HAP-1 (cell line): ENCODE measurements around the gene OR2A1.
"Not testable (repeated sequence)": the region's sequence is repeated elsewhere in the genome, so short reads cannot be mapped to it uniquely, and the experiment has no call there.

ENCODE experiments used
- DNase-seq, 2 experiments: peaks; one replicate each; pipeline ENCODE4 v3.0.0-alpha.2; 2016 to 2020; ENCODE audit warnings: low spot score in 2 of 2
- H3K27me3 ChIP-seq: fragments of 250-450 bp; sonication (Bioruptor Pico); 2 replicates; pipeline ENCODE4 v1.5.1; 2020; ENCODE audit warnings: low read depth, mild to moderate bottlenecking, moderate library complexity
- H3K36me3 ChIP-seq: fragments of 250-450 bp; sonication (Bioruptor Pico); replicated peaks from 2 replicates; pipeline ENCODE4 v1.5.1; 2020; ENCODE audit warnings: mild to moderate bottlenecking
- H3K4me1 ChIP-seq: fragments of 250-450 bp; sonication (Bioruptor Pico); 2 replicates; pipeline ENCODE4 v1.5.1; 2020; ENCODE audit warnings: mild to moderate bottlenecking
- H3K4me3 ChIP-seq: fragments of 250-450 bp; sonication (Bioruptor Pico); 2 replicates; pipeline ENCODE4 v1.5.1; 2020; ENCODE audit warnings: mild to moderate bottlenecking, moderate library complexity
- H3K9me3 ChIP-seq: fragments of 250-450 bp; sonication (Bioruptor Pico); 2 replicates; pipeline ENCODE4 v1.5.1; 2020; ENCODE audit warnings: mild to moderate bottlenecking, moderate library complexity
- in situ Hi-C: fragments of 300-500 bp; cut with MboI; formaldehyde crosslinking; loops from 3 replicates; pipeline ENCODE4 v1.14.3; 2020; ENCODE audit warnings: low sequenced_read_pairs, inconsistent platforms, mixed read lengths

Gene OR2A1

DNA sequence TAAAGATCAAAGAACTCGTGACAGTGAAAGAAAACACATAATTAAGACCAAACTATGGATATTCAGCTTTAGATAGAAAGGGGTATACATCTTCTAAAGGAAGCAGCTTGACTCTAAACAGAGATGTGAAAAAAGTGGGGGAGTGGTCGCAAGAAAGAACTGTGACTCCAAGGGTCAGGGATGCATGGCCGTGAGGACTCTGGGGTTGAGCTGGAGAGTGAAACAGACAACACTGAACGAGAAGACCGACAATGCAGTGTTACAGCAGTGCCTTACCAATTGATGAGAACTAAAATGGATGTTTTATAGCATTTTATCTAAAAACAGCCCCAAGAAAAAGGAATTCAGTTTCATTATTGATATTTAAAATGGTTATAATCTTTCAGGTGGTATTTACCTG is 8.6 kb upstream of the OR2A1 start:
- H3K36me3 ChIP-seq, DNase-seq, H3K4me3 ChIP-seq, H3K9me3 ChIP-seq, in situ Hi-C loops, H3K27me3 ChIP-seq, H3K4me1 ChIP-seq: not testable (repeated sequence)

DNA sequence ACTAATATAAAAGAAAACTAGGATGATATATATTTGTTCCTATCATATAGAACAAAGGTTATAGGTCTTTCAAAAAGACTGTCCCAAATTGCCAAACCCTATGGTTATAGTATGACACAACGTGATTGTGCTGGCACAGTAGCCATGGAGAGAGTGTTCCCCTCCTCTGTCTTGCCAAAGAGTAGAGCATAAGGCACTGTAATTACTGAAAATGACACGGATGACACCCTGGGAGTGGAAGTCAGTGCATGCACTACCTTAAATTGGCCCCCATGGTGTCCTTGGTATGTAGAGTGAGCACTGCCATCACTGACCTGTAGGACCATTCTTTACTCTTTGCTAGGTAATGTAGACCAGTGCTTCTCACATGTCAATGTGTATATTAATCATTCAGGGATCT is 7.1 kb upstream of the OR2A1 start:
- H3K9me3 ChIP-seq, H3K36me3 ChIP-seq, in situ Hi-C loops, H3K4me1 ChIP-seq, DNase-seq, H3K27me3 ChIP-seq, H3K4me3 ChIP-seq: not testable (repeated sequence)

DNA sequence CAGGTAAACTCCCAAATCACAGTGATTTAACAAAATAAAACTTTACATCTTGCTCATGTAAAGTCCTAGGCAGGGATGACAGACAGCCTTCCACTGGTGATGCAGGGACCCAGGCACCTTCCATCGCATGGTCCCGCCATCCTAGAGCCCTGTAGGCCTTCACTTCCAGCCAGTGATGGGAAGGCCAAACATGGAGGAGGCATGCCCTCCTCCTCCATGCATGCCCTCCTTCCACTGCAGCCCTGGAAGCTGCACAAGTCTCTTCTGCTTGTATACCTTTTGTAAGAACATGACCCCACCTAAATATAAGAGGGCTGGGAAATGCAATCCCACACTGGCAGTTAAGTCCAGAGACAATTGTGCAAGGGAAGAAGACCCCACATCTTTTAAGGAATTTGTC is 2.5 kb upstream of the OR2A1 start:
- in situ Hi-C loops, H3K4me1 ChIP-seq, H3K27me3 ChIP-seq, H3K4me3 ChIP-seq, H3K9me3 ChIP-seq, DNase-seq, H3K36me3 ChIP-seq: not testable (repeated sequence)

DNA sequence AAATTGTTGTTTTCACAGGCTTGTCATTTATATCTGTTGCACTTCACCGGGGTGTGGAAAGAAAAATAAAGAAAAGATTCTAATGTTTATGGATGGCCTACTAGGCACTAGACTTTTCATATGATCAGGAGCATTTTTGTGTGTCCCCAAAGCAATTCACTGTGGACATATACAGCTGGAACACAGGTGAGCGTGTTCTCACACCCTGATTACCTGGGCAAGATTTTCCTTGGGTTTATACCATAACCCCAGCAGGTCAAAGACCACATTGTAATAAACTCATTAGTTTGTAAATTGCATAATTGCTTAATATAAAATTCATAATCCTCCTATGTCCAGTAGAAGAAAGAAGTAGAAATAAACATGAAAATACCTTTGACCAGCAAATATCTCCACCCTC is 1.0 kb upstream of the OR2A1 start:
- H3K36me3 ChIP-seq, H3K4me1 ChIP-seq, DNase-seq, H3K9me3 ChIP-seq, in situ Hi-C loops, H3K4me3 ChIP-seq, H3K27me3 ChIP-seq: not testable (repeated sequence)

DNA sequence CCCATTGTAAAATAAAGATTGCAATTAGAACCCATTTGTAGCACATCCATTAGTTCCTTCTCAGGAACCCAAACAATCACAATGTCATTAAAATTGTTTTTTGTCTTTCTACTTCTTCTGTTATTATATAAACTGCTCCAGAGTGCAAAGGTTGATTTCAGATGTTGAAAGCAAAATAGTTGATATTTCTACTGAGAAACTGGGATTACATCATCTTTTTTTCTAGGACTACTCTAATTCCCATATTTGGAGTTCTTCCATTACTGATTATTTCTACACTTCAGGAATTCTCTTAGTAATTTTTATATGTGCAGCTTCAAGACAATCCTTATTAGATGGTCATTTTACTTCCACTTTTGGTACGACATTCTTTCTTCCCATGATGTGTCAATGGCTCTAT is 5.3 kb downstream of the OR2A1 start:
- DNase-seq, H3K4me3 ChIP-seq, H3K4me1 ChIP-seq, H3K27me3 ChIP-seq, in situ Hi-C loops, H3K9me3 ChIP-seq, H3K36me3 ChIP-seq: not testable (repeated sequence)

DNA sequence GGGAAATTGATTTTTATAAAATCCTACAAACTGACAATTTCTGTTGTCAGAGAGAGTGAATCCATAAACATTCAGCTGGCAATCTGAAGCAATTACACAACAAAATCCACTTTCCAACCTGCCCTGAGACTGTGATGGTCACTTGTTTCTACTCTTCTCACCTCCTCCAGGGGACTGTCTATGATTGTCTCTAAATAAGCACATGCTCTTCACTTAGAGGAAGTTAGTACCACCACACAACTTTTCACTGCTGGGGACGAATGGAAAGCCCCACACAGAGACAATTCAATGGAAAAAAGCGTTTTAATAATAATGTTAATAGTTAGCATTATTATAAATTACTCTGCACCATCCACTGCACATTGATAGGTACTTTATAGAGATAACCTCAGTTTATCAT is 7.3 kb downstream of the OR2A1 start:
- H3K4me3 ChIP-seq, H3K27me3 ChIP-seq, in situ Hi-C loops, H3K4me1 ChIP-seq, H3K9me3 ChIP-seq, DNase-seq, H3K36me3 ChIP-seq: not testable (repeated sequence)

DNA sequence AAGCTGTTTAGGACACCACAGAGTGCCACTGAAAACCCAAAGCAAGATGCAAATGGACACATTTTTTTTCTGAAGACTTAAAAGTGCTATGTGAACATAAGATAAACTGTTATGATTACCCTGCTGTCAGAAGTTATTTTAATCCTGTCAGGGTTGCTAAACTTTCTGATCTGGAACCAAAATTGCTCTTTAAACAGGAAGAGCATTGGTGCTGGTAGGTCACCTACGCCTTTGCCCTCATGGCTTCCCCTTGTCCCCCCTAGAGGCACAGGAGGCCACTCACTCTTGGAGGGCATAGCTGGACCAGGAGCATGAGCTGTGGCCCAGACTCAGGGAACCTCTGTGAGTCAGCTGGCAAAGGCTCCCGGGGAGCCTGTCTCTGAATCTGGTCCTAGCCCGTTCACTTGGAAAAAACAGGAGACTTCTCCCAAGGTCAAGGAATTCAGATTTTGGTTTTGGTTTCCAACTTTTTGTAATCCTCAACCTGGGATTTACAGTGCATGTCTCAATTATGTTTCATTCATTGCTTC is 9.5 kb downstream of the OR2A1 start:
- H3K4me1 ChIP-seq, H3K4me3 ChIP-seq, H3K27me3 ChIP-seq, in situ Hi-C loops, H3K9me3 ChIP-seq, H3K36me3 ChIP-seq, DNase-seq: not testable (repeated sequence)

DNA sequence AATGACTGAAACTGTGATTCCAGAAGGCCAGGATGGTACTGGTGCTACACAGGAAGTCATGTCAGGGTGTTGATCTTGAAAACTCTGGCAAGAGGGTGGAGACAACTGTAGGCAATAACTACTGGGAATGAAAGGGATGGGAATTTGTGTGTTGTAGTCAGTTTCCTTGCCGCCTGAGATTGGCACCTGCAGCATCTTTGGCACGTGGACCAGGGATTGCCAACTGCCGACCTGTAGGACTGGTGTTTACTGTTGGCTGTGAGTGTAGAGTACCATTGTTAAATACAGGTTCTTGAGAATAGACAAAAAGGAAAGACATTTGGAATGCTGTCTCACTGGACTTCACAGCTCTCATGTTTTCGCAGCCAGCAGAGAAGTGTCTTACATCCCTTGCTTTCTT is 11.1 kb downstream of the OR2A1 start:
- H3K36me3 ChIP-seq, H3K4me3 ChIP-seq, H3K9me3 ChIP-seq, DNase-seq, in situ Hi-C loops, H3K4me1 ChIP-seq, H3K27me3 ChIP-seq: not testable (repeated sequence)

DNA sequence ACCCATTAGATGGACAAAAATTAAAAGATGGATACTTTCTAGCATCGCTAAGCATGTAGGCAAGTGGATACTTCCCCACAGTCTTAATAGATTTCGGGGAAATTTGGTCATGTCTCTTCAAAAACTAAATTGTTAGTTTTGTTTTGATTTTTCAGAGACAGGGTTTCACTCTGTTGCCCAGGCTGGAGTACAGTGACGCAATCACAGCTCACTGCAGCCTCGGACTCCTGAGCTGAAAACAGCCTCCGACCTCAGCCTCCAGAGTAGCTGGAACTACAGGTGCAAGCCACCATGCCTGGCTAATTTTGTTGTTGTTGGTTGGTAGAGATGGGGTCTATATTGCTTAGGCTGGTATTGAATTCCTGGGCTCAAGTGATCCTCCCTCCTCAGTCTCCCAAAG is 13.6 kb downstream of the OR2A1 start:
- H3K4me1 ChIP-seq, H3K4me3 ChIP-seq, in situ Hi-C loops, H3K27me3 ChIP-seq, DNase-seq, H3K36me3 ChIP-seq, H3K9me3 ChIP-seq: not testable (repeated sequence)

DNA sequence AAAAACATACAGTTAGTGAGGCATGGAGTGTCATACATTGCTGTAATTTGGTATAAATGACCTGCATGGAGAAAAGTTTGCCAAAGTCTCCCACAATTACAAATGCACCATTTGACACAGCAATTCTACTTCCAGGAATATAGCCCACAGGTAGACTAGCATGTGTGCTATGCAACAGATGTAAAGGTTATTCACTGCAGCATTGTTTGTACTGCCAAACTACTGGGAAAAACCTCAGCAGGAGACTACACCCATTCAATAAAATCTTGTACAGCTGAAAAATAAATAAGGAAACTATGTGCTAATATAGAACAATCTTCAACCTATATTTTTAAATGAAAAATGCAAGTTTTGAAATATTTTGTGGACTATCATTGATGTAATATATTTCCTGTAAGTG is 17.8 kb downstream of the OR2A1 start:
- in situ Hi-C loops = not testable (repeated sequence)

DNA sequence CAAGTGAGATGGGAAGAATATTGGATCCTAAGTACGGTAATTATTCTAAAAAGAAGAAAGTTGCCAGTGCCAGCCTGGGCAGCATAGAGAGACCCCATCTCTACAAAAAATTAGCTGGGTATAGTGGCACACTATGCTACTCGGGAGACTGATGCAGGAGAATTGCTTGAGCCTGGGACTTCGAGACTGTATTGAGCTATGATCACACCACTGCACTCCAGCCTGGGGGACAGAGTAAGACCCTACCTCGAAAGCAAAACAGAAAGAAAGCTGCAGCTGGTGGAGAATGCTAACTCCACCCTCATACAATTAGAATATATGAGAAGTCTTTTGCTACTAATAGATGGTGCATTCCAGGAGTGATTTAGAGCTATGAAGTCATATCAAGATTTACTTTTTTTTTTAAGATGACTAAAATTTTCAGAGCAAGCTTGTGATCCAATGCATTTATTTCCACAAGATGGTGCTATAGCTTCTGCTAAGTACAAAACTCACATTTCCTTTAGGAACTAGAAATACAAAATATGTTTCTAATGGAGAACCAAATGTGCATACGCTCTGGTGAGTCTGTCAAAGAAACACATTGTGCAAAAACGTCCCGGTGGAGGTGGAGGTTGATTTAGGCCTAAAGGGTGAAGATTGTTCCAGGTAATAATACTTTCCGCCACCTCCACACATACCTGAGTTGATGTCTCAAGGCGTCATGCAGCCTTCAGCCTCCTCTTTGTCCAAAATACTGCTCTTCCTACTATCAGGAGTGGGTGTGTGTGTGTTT is 19.2 kb downstream of the OR2A1 start:
- H3K36me3 ChIP-seq, DNase-seq, H3K27me3 ChIP-seq, H3K4me1 ChIP-seq, in situ Hi-C loops, H3K4me3 ChIP-seq, H3K9me3 ChIP-seq: not testable (repeated sequence)

More for the DNA sequence above, 17.8 kb downstream of the OR2A1 start:
- H3K4me3 ChIP-seq, H3K27me3 ChIP-seq, H3K4me1 ChIP-seq, DNase-seq, H3K36me3 ChIP-seq, H3K9me3 ChIP-seq: not testable (repeated sequence)

DNA sequence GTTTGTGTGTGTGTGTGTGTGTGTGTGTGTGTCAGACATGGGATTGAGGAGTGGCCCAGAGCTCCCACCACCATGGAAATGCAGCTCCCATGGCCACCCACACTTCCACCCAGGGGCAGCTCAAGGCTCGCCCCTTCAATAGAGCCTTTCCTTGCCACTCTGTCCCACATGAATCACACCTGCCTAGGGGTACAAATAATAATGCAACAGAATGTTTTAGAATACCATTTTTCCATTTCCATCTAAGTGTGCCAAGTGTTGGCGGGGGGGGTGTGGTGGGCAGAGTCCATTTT is 19.7 kb downstream of the OR2A1 start:
- H3K27me3 ChIP-seq, H3K9me3 ChIP-seq, H3K4me1 ChIP-seq, in situ Hi-C loops, H3K4me3 ChIP-seq, H3K36me3 ChIP-seq, DNase-seq: not testable (repeated sequence)

DNA sequence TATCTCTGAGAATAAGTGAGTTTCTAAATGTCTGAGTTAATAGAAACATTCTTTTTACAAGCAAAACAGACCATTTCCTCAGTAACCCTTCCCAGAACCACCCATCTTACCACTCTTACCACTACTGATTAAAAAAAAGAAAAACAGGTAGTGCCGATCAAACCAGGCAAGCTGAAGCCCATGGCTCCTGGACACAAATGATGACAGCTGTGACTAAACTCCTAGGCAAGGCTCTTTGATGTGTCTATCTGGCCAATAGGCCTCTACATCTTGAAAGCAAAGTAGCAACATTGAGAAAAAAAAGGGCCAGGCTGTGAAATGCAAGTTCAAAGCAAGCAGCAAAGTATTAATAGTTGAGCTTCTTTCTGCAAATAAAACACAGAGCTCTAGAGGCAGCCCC is 36.4 kb downstream of the OR2A1 start:
- H3K36me3 ChIP-seq, H3K4me1 ChIP-seq, H3K9me3 ChIP-seq, DNase-seq, in situ Hi-C loops, H3K4me3 ChIP-seq, H3K27me3 ChIP-seq: not testable (repeated sequence)

DNA sequence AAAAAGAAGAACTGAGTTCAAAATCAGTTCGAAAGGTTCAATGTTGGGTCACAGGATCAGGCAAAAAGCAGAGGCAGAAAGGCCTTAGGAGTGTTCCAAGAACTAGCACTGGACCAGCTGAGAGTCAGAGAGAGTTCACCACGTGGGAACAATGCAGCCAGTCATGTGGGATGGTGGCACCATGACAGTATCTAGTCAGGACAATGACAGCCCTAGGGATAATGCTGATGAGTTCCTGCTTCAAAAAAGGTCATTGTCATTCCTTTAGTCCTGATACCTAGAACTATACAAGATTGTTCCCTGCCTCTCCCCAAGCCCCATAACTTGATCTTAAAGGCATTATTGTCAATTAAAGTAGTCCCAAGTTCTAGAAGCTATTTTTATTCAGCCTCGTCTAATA is 39.4 kb downstream of the OR2A1 start:
- H3K27me3 ChIP-seq, H3K36me3 ChIP-seq, DNase-seq, H3K4me1 ChIP-seq, H3K4me3 ChIP-seq, H3K9me3 ChIP-seq, in situ Hi-C loops: not testable (repeated sequence)

DNA sequence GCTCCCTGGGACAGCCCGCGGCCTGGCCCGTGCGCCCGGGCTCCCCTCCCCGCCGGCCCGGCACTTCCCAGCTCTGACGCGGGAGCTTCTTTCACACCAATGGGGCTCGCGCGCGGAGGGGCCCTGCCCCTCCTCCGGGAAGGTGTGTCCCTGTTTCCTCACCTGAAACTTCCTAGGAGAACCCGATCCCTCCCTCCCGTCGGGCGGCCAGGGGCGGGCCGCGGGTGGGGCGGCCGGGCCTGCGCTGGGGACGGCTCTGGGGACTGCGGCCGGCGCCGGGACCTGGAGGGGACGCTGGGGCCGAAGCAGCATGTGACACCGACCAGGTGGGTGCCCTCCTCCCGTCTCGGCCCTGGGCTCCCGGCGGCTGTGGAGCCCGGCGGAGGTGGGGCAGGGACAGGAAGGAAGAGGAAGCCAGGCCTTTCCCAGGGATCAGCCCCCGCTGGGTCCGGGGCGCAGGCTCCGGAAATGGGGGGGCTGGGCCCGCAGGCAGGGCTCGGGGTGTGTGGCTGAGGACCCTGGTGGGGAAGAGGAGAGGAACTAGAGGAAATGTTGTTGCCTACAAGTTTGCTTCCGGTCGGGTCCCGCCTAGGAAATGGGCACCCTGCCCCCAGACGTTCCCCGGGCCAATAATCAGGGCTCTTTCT is 43.1 kb downstream of the OR2A1 start, which contains the start of gene ARHGEF5:
Gene ARHGEF5 (plus strand): TSS at position 227 of the 647 bp plus-strand sequence. CDS start 7,268 bp downstream, outside the sequence.
- H3K4me3 ChIP-seq, H3K36me3 ChIP-seq, DNase-seq, H3K4me1 ChIP-seq, H3K27me3 ChIP-seq, H3K9me3 ChIP-seq, in situ Hi-C loops: not testable (repeated sequence)
